ENCODE data around the gene RNF169. TPM values are rescaled to one million over a fixed set of nuclear protein-coding genes. Genes with fewer than 3 reads are reported as not detected.

RNF169 gene
- total and polyA plus RNA-seq, 4 donors = 0.60 to 11.0 (median 5.1) TPM

- TF ChIP-seq ATF3 (IDR thresholded peaks at IDR 0.05) (no peak), SP1 (IDR thresholded peaks at IDR 0.05) (no peak), MAX (IDR thresholded peaks at IDR 0.05) (no peak)
Observed at GRCh38 chr11:74720596-74721478, 27.8 kb upstream of the RNF169 start (continued).

GRCh38 chr11:74721479-74721835 is 27.2 kb upstream of the RNF169 start:
- TF ChIP-seq RXRA (IDR thresholded peaks at IDR 0.05) = no peak
- Histone ChIP-seq H3K9me3 (ENCODE audit: control insufficient read depth in 4 of 4, low read length in 3 of 4) (no peaks in the 10 kb centered on the region), H3K27me3 (ENCODE audit: control insufficient read depth in 4 of 4, insufficient read depth in 4 of 4, low read length in 3 of 4) (no peaks in the 10 kb centered on the region), H3K9ac (ENCODE audit: low read depth in 1 of 2, low read length in 2 of 2) (no peak overlapping the region), H3K4me3 (ENCODE audit: low read depth in 1 of 3, low read length in 3 of 3) (no peak overlapping the region), H3K36me3 (ENCODE audit: control insufficient read depth in 4 of 4, insufficient read depth in 3 of 4, low read depth in 1 of 4, low read length in 3 of 4) (no peaks in the 10 kb centered on the region), H3K4me1 (ENCODE audit: control insufficient read depth in 4 of 4, insufficient read depth in 4 of 4, low read length in 3 of 4) (no peaks in the 10 kb centered on the region), H3K27ac (ENCODE audit: low read depth in 1 of 2, low read length in 2 of 2) (no peak overlapping the region)
- no peak for DNase-seq (ENCODE audit: low spot score)
- WGBS = 93% methylated on average over 3 of the region's 3 CpGs

GRCh38 chr11:74723511-74723910 is 25.1 kb upstream of the RNF169 start:
- H3K27ac ChIP-seq (ENCODE audit: low read depth in 1 of 2, low read length in 2 of 2) = no peak overlapping the region
- no peaks in the 10 kb centered on the region for H3K9me3 ChIP-seq (ENCODE audit: control insufficient read depth in 4 of 4, low read length in 3 of 4)
- DNase-seq (ENCODE audit: low spot score) = no peak
- no peak overlapping the region for H3K9ac ChIP-seq (ENCODE audit: low read depth in 1 of 2, low read length in 2 of 2)
- 88% methylated on average over 5 of the region's 5 CpGs for WGBS
- no peaks in the 10 kb centered on the region for H3K27me3 ChIP-seq (ENCODE audit: control insufficient read depth in 4 of 4, insufficient read depth in 4 of 4, low read length in 3 of 4)
- no peak for TF ChIP-seq REST (IDR thresholded peaks at IDR 0.05)
- no peak for TF ChIP-seq ATF3 (IDR thresholded peaks at IDR 0.05)
- no peak for TF ChIP-seq RAD21 (IDR thresholded peaks at IDR 0.05)
- TF ChIP-seq CTCF (IDR thresholded peaks at IDR 0.05; ENCODE audit: low read depth, low read length, missing input control) = no peak
- no peak overlapping the region for H3K4me3 ChIP-seq (ENCODE audit: low read depth in 1 of 3, low read length in 3 of 3)
- no peaks in the 10 kb centered on the region for H3K4me1 ChIP-seq (ENCODE audit: control insufficient read depth in 4 of 4, insufficient read depth in 4 of 4, low read length in 3 of 4)
- H3K36me3 ChIP-seq (ENCODE audit: control insufficient read depth in 4 of 4, insufficient read depth in 3 of 4, low read depth in 1 of 4, low read length in 3 of 4) = no peaks in the 10 kb centered on the region

Data from liver (tissue), 9 donors.